ENCODE measurements around the gene DCC. TPM values are rescaled to one million over a fixed set of nuclear protein-coding genes. Genes with fewer than 3 reads are reported as not detected.

DCC gene
- total and polyA plus RNA-seq, 9 of the 15 experiments (the other 6 are each of a cell fraction or from before 2014, with no cell fraction given), result not detected

GRCh38 chr18:52822160-52822559 is 482.2 kb downstream of the DCC start:
- in situ Hi-C loops (cut with MboI), result no loop called here
- Histone ChIP-seq H3K79me2 (ENCODE audit: control insufficient read depth, insufficient read depth, low read length) (no peaks in the 10 kb centered on the region), H3K27me3 (ENCODE audit: control insufficient read depth in 2 of 2, insufficient read depth in 2 of 2, low read length in 2 of 2) (no peaks in the 10 kb centered on the region), H3K9me1 (ENCODE audit: control insufficient read depth, insufficient read depth, low read length) (no peaks in the 10 kb centered on the region), H4K20me1 (replicated peaks; ENCODE audit: control insufficient read depth, insufficient read depth, low read length) (no peaks in the 10 kb centered on the region), H3K4me1 (replicated peaks in 1 of 2; ENCODE audit: control insufficient read depth in 2 of 2, insufficient read depth in 2 of 2, low read length in 2 of 2) (no peaks in the 10 kb centered on the region), H3K4me2 (ENCODE audit: insufficient read depth, low read length) (no peak overlapping the region), H3K27ac (ENCODE audit: extremely low read depth, low read depth, low read length) (no peak overlapping the region), H3K9me3 (replicated peaks; ENCODE audit: control insufficient read depth, insufficient read depth, low read depth, low read length) (no peaks in the 10 kb centered on the region), H3K4me3 (no peak overlapping the region), H2AFZ (ENCODE audit: low read depth, low read length) (no peak overlapping the region), H3K9ac (ENCODE audit: insufficient read depth in 1 of 2, low read depth in 2 of 2, low read length in 2 of 2) (no peak overlapping the region), H3K36me3 (ENCODE audit: control insufficient read depth, insufficient read depth, low read length) (no peaks in the 10 kb centered on the region)
- ChIA-PET POLR2A (no interaction called here), CTCF (ENCODE audit: low intra/inter-chr PET ratio) (no interaction called here)
- FAIRE-seq (no peak), DNase-seq (ENCODE audit: extremely low read depth in 1 of 4, low spot score in 3 of 4) (no peak), ATAC-seq (no peak)
- no CpG with 5 or more reads among the region's 1 CpG for WGBS (ENCODE audit: insufficient coverage, low coverage, missing lambda C conversion rate)
- intact Hi-C loops (cut with micrococcal nuclease), result no loop called here
- BruUV-seq (replicated peaks), result no TSS peak
- no peak for TF ChIP-seq U2AF2 (optimal IDR thresholded peaks at IDR 0.05; ENCODE audit: low read depth, low read length)
- no peak for TF ChIP-seq KDM5B (IDR thresholded peaks at IDR 0.05; ENCODE audit: insufficient replicate concordance, low read depth, low read length)
- no peak for TF ChIP-seq MNT (conservative IDR thresholded peaks at IDR 0.05)
- TF ChIP-seq NR3C1 (CRISPR knock-in tag; IDR thresholded peaks at IDR 0.05), result no peak
- TF ChIP-seq ZNF282 (CRISPR knock-in tag; IDR thresholded peaks at IDR 0.05), result no peak
- TF ChIP-seq CHD7 (IDR thresholded peaks at IDR 0.05; ENCODE audit: low read depth, low read length), result no peak
- no peak for TF ChIP-seq FOXP4 (CRISPR knock-in tag; IDR thresholded peaks at IDR 0.05; ENCODE audit: borderline replicate concordance)
- no peak for TF ChIP-seq RFX1 (IDR thresholded peaks at IDR 0.05)

All from K562 (cell line).